Left ventricle myocardium inferior (tissue), 1 donor: Measurements from ENCODE around the gene ZSCAN9. TPM values are rescaled to one million over a fixed set of nuclear protein-coding genes. Genes with fewer than 3 reads are reported as not detected.

Experiments used
- DNase-seq: peaks from one replicate; pipeline ENCODE4 v3.0.0-alpha.2; 2020
- H3K27ac ChIP-seq: fragments of 200-600 bp; replicated peaks from 2 replicates; pipeline ENCODE4 v1.8.0; 2021
- H3K27me3 ChIP-seq: fragments of 200-600 bp; 2 replicates; pipeline ENCODE4 v1.8.0; 2021; ENCODE audit warnings: low read depth
- H3K36me3 ChIP-seq: fragments of 200-600 bp; 2 replicates; pipeline ENCODE4 v1.8.0; 2021
- H3K4me1 ChIP-seq: fragments of 200-600 bp; 2 replicates; pipeline ENCODE4 v1.8.0; 2021
- H3K4me3 ChIP-seq: fragments of 200-600 bp; 2 replicates; pipeline ENCODE4 v1.8.0; 2021; ENCODE audit warnings: mild to moderate bottlenecking, moderate library complexity
- H3K9me3 ChIP-seq: fragments of 200-600 bp; replicated peaks from 2 replicates; pipeline ENCODE4 v1.8.0; 2021
- intact Hi-C: fragments of 100-400 bp; cut with micrococcal nuclease; formaldehyde crosslinking; loops from one replicate; pipeline ENCODE4 v1.11.0; 2022
- total RNA-seq: library from RNA; stranded (reverse); fragmentation: NEBNext Ultra II Directional; extraction: Animal tissue kit (Norgen Biotek cat#: 25700); gene quantifications from one replicate; pipeline ENCODE4 v1.2.1, GENCODE V29; 2021
- TF ChIP-seq, protein P1 (sequence below): fragments of 200-600 bp; IDR thresholded peaks from 2 replicates; pipeline ENCODE4 v1.8.0; 2021; ENCODE audit warnings: antibody characterized with exemption, mild to moderate bottlenecking, borderline replicate concordance
- donor health status: DM: no; HTN: yes; CAD: no; lungs with severe emphysema.

Gene ZSCAN9
- total RNA-seq, 1 donor from 2014 or later, result 9.7 TPM

DNA sequence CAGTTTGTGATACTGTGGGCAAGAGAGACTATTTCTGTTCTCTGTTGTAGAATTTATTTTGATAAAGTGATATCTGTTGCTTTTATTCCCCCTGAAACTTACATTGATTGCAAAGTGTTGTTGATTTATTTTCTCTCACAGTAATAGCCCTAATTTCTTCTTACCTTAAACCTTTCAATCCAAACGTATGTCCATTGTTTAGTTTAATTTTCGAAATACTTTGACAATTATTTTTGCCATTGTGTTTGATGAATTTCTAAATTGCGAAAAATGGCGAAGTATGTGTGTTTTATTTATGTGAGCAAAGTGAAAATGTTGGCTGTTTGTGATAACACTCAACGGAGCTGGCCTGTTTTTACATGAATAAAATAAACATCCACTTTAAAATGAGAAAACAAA, 41.5 kb downstream of the ZSCAN9 start:
- DNase-seq, result no peak
- intact Hi-C loops, result no loop called here
- Histone ChIP-seq H3K4me3 (peak overlapping the region; percentile 84), H3K27me3 (no peaks in the 10 kb centered on the region), H3K36me3 (peaks cover 3% of the 10 kb centered on the region), H3K9me3 (no peaks in the 10 kb centered on the region), H3K27ac (peak overlapping the region; percentile 91), H3K4me1 (peaks cover 31% of the 10 kb centered on the region)
- TF ChIP-seq, protein P1, sequence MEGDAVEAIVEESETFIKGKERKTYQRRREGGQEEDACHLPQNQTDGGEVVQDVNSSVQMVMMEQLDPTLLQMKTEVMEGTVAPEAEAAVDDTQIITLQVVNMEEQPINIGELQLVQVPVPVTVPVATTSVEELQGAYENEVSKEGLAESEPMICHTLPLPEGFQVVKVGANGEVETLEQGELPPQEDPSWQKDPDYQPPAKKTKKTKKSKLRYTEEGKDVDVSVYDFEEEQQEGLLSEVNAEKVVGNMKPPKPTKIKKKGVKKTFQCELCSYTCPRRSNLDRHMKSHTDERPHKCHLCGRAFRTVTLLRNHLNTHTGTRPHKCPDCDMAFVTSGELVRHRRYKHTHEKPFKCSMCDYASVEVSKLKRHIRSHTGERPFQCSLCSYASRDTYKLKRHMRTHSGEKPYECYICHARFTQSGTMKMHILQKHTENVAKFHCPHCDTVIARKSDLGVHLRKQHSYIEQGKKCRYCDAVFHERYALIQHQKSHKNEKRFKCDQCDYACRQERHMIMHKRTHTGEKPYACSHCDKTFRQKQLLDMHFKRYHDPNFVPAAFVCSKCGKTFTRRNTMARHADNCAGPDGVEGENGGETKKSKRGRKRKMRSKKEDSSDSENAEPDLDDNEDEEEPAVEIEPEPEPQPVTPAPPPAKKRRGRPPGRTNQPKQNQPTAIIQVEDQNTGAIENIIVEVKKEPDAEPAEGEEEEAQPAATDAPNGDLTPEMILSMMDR, result no peak

DNA sequence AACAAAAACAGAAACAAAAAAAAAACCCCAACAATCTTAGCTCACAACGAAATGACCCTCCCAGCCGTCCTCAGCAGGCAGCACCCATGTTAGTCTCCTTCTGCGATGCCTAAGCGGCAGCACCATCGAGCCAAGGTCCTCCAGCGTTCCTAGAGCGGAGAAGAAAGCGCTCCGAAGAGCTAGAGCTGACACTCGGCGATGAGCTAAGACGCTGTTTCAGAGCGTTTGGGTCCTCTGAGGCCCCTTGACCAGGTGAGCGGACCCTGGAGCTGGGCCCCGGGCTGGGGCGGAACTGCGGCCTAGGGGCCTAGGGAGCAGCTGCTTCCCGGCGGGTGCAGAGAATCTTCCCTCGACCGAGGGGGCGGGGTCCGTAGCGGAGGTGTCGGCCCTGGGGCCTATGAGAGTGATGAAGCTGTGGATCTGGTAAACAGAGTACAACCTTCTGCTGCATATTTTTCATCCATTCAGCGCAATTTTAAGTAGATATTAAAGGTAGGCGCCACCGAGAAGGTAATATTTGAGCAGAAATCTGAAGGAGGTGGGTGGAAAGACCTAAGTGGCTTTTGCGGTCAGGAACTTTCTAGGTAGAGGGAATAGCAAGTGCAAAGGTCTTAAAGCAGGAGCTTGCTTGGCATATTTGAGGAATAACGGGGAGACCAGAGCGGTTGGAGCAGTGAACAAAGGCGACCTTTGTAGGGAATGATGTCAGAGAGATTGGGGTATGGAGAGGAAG, 42.1 kb downstream of the ZSCAN9 start, which contains the start of gene ZSCAN26:
TSS of gene ZSCAN26 (plus strand) at position 182 of the 733 bp plus-strand sequence. CDS start 4,777 bp downstream, outside the sequence.
- intact Hi-C loops, result no loop called here
- Histone ChIP-seq H3K36me3 (peaks cover 9% of the 10 kb centered on the region), H3K9me3 (no peaks in the 10 kb centered on the region), H3K27me3 (no peaks in the 10 kb centered on the region), H3K27ac (peak within 1 kb of the TSS; percentile 91), H3K4me3 (peak within 1 kb of the TSS; percentile 84), H3K4me1 (peaks cover 31% of the 10 kb centered on the region)
- DNase-seq, result peak; percentile 80
- TF ChIP-seq, protein P1, result no peak

DNA sequence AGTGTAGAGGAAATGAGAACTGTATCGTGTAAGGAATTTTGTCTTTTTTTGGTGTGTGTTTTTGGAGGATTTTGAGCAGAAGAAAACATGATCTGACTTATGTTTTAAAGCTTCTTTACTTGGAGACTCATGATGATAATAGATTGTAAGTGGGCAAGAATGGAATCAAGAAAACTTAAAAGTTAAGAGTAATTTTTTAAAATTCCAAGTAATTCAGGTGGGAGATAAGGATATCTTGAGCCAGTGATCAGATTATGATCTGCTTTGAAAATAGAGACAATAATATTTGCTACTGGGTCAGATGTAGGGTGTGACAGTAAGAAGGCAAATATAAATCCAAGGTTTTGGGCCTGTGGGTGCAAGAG, 42.6 kb downstream of the ZSCAN9 start:
- TF ChIP-seq, protein P1, result no peak
- no peaks in the 10 kb centered on the region for H3K9me3 ChIP-seq
- DNase-seq, result no peak
- H3K27me3 ChIP-seq, result no peaks in the 10 kb centered on the region
- peaks cover 31% of the 10 kb centered on the region for H3K4me1 ChIP-seq
- H3K36me3 ChIP-seq, result peaks cover 14% of the 10 kb centered on the region
- H3K27ac ChIP-seq, result peak overlapping the region; percentile 91
- intact Hi-C loops, result no loop called here
- peak overlapping the region; percentile 84 for H3K4me3 ChIP-seq

DNA sequence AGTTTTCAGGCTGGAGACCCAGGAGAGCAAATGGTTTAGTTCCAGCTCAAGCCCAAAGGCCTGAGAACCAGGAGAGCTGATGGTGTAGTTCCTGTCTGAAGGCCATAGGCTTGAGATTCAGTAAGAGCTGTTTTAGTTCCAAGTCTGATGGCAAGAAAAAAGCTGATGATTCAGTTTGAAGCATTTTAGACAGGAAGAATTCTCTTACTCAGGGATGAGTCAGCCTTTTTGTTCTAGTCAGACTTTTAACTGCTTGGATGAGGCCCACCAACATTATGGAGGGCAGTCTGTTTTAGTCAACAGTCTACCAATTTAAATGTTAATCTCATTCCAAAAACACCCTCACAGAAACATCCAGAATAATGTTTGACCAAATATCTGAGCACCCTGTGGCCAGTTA, 44.4 kb downstream of the ZSCAN9 start:
- Histone ChIP-seq H3K4me1 (peaks cover 31% of the 10 kb centered on the region), H3K27me3 (no peaks in the 10 kb centered on the region), H3K36me3 (peaks cover 32% of the 10 kb centered on the region), H3K4me3 (no peak overlapping the region), H3K9me3 (no peaks in the 10 kb centered on the region), H3K27ac (no peak overlapping the region)
- no peak for DNase-seq
- intact Hi-C loops, result no loop called here
- TF ChIP-seq, protein P1, result no peak

DNA sequence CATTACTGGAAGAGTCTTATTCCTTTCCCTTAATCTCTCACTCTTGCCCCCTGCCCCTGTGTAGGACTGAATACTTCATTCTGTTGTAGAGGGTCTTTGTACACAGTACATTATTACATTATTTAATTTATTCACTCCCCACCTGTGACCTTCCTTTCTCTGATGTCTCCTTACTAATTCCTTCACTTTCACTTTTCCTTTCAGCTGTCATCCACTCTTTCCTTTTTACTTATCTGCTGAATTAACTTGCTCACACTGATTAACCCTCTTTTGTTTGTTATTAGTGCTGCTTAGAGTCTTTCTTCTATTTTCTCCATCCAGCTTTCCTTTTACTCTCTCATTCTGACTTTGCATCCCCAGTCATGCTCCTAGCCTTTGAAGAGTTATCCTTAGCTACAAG, 49.8 kb downstream of the ZSCAN9 start:
- intact Hi-C loops, result no loop called here
- H3K27me3 ChIP-seq, result no peaks in the 10 kb centered on the region

More for the DNA sequence above, 49.8 kb downstream of the ZSCAN9 start:
- no peak for DNase-seq
- Histone ChIP-seq H3K4me3 (no peak overlapping the region), H3K4me1 (no peaks in the 10 kb centered on the region), H3K9me3 (no peaks in the 10 kb centered on the region), H3K36me3 (peaks cover 64% of the 10 kb centered on the region), H3K27ac (no peak overlapping the region)
- TF ChIP-seq, protein P1, result no peak
